HG02588 (cell line): ENCODE measurements around the gene CBFA2T2.
A peak's percentile ranks its signal among the peaks of the same experiment; 100 is the strongest.

ENCODE experiments used
- ATAC-seq: cut with Tn5 transposase; IDR thresholded peaks from one replicate; pipeline ENCODE4 v1.9.1; 2021; ENCODE audit warnings: mild to moderate bottlenecking, moderate library complexity; ENCODE audit not compliant: unreplicated experiment

CBFA2T2 gene

DNA sequence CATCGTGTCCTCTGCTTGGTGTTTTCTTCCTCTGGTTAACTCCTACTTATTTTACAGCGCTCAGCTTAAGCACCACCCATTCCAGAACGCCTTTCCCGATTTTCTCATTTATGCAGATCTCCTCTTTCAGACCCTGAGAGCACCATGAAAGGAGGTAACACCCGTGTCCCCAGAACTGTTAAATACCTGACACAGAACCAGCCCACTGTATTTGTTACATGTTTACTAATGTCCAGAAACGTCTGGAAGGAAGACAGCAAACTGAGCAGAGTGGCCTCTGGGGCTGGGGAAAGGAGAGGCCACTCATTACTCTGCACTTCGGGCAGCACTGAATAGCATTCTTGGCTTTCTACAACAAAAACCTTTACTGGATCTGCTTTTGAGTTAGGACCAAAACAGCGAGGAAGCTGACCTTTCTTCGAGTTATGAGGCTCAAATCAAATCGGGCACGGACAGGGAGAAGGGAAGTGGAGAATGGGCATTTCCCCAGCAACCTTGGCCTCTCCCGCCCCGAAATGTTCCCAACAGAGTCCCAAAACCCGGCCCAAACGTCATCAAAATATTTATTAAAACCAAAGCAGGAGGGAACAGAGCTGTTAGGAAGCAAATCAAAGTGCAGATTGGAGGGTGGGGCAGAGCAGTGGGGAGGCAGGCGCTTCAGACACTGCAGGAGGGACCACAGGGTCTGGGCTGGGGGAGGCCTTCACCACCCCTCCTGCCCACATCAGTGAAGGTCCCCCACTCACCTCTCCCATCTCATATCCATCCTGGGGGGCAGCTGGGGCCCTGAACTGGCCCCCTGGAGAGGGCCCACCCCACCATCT lies 185.5 kb downstream of the CBFA2T2 start:
- ATAC-seq: no peak

DNA sequence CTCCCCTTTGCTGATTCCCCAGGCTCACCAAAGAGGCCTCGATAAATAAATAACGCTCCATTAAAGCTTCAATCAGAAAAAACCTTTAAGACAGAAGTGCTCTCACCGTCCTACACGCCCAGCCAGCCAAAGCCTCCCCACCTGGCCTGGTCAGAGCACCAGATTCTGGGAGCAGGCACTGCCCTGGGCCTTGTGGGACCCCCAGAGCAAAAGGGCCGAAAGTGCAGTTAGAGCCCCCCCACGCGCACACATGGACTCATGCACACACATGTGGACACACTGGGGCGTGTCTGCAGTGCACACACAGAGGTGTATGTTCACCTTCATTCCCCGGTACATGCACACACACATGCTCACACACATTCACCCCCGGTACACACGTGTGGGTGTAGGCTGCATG lies 186.2 kb downstream of the CBFA2T2 start:
- ATAC-seq: no peak

DNA sequence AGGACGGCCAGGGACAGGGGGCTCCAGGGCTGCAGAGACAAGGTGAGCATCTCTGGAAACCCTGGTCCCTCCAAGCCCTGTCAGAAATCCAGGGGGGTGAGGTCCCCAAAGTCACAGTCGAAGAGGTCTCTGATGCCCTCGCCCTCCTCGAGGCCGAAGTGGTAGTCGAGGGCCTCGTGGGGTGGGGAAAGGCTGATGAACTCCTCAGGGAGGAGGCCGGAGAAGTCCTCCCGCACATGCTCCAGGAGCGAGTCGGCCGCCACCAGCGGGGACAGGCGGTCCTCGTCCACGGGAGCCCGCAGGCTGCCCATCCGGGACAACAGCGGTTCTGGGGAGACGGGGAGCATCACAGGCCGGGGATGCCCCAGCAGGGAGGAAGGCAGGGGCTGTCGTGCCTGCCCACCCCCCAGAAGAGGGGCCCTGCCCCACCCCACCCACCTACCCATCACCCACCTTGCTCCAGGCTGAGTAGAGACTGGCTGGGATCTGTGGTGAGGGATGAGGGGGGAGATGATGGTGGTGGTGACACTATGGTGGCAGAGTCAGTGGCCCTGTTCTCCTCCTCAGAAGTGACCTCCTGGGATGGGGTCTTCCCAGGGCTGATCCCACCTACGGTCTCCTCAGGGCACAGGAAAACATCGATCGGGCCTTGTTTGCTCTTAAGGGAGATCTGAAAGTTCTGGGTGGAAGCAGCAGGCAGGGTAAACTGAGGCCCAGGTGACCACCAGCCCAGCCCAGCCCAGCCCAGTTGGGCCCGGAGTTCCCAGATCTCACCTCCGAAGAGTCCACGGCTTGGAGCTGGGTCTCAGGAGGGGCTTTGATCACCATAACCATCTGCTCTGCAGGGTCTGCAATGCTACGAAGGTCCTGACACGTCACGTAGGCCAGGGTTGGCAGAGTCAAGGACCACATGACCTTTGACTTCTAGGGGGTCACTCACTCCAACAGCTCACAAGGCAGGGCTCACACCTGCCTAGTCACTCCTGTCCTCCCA lies 187.1 kb downstream of the CBFA2T2 start:
- no peak for ATAC-seq

DNA sequence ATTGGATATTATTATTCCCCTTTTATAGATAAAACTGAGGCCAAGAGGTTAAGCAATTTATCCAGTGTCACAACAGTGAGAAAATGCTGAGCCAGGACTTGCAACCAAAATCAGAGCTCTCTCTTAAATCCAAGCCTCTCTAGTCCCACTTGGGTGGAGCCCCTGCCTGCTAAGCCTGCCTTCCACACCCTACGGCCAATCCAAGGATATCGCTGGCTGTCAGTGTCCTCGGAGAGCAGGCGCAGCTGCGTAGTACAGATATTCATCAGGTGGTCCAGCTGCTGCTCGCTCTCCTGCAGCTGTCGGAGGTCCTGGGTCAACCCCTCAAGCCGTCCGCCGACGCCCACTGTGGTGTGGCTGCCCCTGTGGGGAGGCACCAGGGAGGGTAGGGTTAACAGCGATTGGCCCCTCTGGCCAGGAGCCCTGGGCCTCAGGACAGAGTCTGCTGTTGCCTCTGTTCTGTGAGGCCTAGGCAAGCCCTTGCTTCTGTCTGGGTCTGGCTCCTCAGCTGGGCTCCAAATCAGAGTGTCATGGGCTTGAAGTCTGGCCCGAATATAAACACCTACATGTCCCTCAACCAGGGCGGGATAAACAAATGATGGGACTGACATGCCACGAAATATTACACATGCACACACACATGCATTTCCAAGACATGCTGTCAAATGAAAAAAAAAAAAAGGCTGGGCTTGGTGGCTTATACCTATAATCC lies 188.3 kb downstream of the CBFA2T2 start:
- ATAC-seq: no peak

DNA sequence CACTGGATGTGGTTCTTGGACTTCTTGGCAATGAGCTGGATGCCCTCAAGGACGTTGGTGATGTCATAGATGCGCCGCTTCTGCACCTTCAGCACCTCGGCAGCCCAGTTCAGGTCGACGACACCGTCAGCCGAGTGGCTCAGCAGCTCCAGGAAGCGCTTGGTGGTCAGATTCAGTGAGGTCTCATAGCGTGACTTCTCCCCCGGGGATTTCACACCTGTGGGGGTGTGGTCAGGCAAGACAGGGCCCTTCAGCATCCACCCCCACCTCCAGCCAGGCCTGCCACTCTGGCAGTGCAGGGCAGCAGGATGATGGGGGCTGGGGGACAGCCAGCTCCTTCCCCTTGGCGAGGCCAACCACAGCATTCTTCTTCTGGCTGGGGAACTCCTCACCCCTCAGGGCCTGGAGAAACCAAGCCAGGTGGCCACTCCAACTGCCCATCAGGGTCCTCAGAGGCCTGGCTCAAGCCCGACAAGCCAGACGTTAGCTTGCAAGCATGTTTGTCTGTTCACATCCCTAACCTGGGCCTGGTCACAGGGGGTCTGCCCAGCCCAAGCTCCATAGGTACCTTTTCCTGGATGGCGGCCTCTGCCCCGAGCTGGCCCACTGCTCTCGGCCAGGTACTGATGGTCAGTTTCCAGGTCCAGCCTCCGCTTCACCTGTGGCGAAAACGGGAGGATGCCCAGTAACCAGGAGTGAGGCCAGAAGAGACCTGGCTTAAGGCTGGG lies 190.0 kb downstream of the CBFA2T2 start:
- ATAC-seq: peak; percentile 61

DNA sequence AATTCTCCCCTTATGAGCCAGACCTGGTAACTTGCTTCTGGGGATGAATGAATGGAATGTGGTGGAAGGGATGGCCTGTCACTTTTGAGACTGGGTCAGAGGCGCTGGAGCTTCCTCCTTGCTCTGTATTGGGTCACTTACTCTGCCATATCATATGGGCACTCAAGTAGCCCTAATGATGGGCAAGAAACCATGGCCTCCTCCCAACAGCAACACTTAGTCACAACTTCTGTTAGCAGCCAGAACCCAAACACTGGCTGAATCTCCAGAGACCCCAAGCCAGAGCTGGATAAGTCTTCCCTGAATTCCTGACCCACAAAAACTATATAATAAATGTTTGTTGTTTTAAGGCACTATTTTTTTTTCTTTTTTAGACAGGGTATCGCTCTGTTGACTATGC lies 190.8 kb downstream of the CBFA2T2 start:
- no peak for ATAC-seq

DNA sequence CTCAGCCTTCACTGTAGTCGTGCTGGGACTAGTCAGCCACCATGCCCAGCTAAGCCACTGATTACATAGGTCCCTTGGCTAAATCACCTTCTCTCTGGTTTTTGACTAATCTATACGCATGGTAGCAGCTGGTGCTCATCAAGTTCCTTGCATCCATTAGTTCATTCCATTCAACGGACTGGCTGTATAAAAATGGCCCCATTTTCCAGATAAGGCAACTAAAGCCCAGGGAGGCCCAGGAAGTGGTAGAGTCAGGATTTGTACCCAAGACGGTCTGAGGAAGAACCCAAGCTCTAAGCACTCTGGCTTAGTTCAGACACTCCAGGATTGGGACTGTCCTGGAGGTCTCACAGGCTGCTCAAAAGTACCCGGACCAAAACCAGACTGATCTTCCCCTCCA lies 191.4 kb downstream of the CBFA2T2 start:
- ATAC-seq: no peak

DNA sequence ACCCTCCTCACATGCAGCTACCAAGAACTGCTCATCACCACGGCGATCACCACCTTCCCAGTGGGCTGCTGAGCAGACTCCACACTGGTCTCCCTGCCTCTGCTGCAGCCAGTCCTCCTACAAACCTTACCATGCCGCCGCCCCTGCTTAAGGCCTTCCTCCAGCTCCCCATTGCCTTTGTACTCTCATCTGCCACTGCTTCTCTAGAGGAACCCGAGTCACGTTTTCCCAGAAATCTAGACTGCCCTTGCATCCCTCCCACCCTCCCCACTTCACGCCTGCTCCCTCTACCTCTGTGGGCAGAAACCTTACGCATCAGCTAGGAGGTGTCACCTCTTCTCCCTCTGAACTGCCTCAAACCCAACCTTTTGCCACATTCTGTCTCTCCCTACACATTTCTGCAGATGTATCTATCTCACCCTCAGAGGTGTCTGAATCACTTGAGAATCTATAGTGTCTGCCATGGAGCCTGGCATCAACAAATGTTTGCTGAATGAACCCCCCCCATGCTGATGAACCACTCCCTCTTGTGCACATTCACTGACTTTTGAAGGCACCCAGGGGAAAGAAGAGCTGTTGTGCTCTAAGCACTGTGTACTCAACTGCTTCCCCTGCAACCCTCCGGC lies 191.9 kb downstream of the CBFA2T2 start:
- ATAC-seq: no peak

DNA sequence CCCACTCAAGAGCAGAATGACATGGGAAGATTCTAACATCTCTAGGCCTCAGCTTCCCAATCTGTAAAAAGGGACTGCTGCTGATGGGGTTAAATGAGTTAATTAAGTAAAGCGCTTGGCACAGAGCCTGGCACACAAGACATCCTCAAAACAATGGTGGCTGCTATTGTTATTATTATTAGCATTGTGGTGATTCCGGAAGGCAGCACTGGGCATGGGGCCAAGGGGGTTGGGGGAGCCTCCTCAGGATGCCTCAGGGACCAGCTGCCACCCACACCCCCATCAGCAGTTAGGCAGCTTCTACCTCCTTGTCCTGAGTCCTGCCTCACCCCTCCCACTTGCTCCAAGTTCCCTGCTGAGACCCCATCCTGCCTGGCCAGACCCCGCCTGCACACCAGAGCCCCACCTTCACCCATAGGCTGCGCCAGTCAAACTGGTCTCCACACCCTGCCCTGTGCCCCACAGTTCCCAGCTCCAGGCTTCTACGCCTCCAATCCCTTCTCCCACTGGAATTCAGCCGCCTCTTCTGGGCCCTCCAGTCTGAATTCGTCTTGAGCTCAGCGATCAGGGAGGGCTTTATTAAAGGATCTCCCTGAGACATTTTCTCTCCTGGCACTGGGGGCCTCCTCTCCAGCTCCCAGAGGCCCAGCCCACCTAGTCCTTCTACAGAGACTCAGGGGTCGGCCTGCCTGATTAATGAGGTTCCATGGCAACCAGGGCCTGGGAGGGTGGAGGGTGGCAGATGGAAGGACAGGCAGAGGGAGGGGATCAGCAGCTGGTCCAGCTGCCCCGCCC lies 194.8 kb downstream of the CBFA2T2 start:
- ATAC-seq: no peak

DNA sequence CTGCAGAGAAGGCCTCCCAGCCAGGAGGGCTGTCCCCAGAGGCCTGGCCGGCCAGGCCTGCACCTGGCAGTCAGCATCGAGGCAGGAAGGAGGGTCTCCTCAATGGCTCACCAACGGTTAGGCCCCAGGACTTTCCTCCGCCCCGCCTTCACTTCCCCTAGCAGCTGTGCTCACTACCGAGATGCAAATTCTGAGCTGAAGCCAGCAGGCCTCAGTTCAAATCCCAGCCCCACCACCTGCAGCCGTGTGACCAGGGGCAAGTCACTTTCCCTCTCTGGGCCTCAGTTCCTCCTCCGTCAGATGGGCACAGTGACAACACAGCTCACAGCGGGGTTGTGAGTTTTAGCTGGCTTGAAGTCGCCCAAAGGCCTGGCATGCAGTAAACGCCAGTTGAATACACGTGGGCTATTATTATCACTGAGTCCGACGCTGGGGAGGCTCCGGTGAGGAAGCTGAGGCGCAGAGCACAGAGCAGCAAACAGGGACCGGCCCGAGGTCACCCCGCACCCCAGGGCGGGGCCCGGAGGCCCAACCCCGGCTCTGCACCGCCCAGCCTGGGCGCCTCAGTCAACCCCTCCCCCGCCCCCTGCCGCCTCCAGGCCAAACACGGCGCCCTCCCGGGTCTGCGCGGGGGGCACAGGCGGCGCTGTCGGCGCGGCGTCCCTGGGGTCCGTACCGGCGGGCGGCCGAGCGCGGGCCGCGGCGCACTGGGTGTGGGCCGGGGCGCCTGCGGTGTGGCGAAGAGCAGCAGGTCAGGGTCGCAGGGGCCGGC lies 195.6 kb downstream of the CBFA2T2 start:
- ATAC-seq: peak; percentile 43

DNA sequence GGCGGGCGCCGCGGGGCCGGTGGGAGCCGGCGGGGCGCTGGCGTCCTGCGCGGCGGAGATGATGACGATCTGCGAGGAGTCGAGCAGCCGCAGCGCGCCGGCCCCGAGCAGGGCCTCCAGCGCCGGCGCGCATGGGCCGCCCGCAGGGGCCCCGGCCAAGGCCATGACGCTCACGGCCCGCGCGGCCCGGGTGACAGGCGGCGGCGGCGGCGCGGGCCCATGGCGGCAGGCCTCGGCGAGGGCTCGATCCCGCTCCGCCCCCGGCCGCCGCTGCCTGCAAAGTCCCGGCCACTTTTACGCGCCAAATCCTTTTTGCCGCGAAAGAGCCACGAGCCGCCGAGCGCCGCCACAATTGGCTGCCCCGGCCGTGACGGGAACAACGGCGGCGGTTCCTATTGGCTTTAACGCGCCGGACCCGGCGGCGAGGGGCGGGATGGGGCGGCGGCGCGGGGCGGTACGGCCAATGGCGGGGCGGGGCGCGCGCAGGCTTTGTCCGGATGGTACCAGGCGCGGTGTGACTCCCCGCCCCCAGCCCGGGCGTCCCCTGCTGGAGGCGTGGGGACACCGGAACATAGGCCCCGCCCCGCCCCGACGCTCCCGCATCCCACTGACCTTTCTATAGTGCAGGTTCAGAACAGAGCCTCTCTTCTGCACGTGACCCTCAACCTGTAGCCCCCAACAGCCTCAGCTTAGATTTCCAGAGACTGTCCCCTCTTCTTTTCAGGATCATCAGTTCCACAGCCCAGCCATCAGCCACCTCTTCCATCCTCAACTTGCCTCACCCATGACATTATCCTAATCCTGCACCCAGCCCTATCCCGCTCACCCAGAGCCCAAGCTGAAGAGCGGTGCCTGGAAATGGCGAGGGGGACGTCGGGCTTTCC lies 196.4 kb downstream of the CBFA2T2 start, which contains the start of gene E2F1:
Gene E2F1 (minus strand): TSS at position 286 of the 884 bp plus-strand sequence. CDS start 121 bp downstream, at position 165.
- peak; percentile 84 for ATAC-seq

DNA sequence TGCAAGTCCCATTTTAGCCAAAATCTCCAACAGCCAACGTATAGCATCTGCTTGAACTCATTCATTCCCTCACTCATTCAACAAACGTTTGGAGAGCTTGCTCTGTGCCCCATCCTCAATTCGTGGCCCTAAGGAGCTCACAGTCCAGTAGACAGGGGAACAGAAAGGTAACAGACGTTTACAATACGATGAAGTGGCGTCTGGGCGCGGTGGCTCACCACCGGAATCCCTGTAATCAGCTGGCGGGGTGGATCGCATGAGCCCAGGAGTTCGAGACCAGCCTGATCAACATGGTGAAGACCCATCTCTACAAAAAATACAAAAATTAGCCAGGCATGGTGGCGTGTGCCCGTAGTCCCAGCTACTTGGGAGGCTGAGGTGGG lies 197.1 kb downstream of the CBFA2T2 start:
- no peak for ATAC-seq

DNA sequence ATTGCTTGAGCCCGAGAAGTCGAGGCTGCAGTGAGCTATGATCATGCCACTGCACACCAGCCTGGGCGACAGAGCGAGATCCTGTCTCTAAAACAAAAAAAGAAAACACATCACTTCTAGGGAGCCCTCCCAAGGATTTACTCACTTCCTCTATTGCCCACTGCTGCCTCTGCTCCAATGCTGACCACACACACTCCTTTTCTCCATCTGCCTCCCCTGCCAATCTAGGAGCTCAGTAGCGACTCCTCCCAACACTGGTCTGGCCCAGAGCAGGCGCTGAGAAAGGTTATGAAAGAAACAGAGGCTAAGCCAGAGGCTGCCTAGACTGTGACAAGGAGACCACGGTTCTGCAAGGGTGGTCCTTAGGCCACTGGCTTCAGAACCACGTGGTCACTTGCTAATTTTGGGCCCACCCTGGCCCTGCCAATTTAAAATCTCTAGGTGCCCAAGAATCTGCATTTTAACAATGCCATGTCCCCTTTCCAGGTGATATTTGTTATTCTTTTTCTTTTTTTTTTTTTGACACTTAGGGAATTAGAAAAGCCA lies 197.5 kb downstream of the CBFA2T2 start:
- no peak for ATAC-seq

DNA sequence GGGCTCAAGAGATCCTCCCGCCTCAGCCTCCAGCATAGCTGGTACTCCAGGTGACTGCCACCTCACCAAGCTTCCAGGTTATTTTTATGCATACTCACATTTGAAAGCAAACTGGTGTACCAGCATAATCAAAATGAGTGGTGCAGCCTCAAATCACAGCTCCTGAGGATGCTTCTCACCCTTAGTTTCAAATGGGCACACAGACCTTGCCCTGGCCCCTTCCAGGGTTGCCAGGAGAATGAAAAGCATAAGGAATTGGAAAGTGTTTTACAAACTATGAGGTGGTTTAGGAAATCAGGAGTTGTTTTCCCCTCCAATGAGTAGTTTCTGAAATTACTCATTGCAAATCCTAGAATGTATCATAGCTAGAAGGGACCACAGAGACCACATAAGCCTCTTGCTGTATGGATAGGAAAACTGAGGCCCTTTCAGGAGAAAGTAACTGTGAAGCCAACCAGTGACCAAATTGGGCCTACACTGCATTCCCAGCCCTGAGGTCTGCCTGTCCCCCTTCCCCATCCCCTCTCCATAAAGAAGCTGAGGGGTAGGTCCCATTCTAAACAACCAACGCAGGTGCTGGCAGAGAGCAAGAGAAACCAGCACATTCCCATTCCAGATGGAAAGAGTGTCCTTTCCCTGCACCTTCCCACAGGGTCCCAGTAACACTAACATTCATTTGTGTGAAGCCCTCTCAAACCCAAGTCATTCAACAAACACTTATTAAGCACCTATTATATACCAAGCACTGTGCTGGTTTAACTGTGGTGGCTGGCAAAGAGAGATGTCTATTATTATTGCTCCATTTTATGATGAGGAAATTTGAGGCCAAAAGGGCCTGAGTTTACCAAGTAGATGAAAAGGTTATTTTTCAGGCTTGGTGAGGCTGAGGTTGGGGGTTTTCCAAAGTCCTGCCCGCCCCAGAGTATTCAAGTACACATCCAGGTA lies 198.4 kb downstream of the CBFA2T2 start:
- no peak for ATAC-seq

DNA sequence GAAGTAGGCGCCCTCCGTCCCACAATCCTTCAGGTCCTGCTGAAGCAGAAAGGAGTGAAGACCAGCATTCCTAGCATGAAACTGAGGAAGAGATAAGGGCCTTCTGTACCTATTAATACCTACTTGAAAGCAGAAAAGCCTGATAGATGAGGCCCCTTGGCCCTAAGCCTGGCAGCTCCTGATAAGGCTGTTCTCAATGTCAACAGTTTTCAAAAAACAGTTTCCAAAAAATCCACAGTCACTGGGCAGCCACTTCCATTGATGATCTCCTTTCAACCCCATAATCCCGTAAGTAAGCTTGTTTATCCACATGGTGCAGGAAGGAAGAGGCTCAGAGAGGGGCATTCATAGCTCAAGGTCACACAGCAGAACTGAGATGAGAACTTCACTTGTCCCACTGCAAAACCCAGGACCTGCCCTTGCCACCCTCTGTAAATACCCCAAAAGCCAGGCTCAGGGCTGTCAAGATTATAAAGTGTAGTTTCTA lies 199.1 kb downstream of the CBFA2T2 start:
- ATAC-seq: no peak

DNA sequence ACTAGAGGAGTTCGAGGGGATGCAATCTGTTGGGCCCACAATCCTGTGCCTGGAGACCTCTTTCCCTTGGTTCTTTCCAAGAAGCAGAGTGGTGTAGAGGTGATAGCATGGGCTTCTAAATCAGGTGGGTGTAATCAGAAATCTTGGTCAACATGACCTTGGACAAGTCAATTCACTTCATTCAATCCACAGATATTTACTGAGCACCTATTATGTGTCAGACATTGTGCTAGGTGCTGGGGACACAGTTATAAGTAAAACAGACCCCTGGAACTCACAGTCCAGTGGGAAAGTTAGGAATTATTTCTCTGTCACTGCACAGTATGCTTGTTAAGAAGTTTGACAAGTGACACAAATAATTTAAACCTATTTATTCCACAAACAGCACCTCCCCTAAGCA lies 199.6 kb downstream of the CBFA2T2 start:
- ATAC-seq: no peak
